ENCODE data around the gene HMGCR.
A peak's percentile ranks its signal among the peaks of the same experiment; 100 is the strongest.
"Not testable (repeated sequence)": the region's sequence is repeated elsewhere in the genome, so short reads cannot be mapped to it uniquely, and the experiment has no call there.

Gene HMGCR

DNA sequence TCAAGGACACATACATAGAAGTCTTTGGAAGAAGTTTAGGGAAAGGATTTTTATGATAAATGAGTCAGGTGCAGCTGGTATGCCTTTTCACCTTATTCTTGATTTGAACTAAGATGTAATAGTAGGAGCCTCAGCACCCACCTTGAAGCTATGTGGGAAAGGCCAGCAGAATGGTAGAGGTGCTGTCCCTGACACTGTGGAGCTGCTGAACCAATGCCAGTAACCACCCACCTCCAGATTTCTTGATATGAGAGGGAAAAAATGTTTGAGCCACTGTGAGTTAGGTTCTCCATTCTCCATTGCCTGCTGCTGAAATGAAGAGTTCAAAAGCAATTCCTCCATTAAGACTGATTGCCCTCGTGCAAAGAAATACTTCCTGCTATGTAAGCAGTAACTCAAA lies 12.2 kb upstream of the HMGCR start:
- Histone ChIP-seq H3K4me1 (ENCODE audit: control insufficient read depth, insufficient read depth, low read length) (no peaks in the 10 kb centered on the region), H3K27me3 (ENCODE audit: control insufficient read depth in 1 of 2, insufficient read depth in 2 of 2, low read length in 2 of 2) (no peaks in the 10 kb centered on the region), H3K27ac (ENCODE audit: low read length) (no peak overlapping the region), H3K4me3 (ENCODE audit: low read length in 2 of 2) (no peak overlapping the region), H3K36me3 (ENCODE audit: control insufficient read depth in 2 of 2, insufficient read depth in 2 of 2, low read length in 2 of 2) (no peaks in the 10 kb centered on the region), H3K9me3 (ENCODE audit: control insufficient read depth in 2 of 2, low read length in 2 of 2) (no peaks in the 10 kb centered on the region), H3K9ac (ENCODE audit: low read length in 2 of 2) (no peak overlapping the region)

DNA sequence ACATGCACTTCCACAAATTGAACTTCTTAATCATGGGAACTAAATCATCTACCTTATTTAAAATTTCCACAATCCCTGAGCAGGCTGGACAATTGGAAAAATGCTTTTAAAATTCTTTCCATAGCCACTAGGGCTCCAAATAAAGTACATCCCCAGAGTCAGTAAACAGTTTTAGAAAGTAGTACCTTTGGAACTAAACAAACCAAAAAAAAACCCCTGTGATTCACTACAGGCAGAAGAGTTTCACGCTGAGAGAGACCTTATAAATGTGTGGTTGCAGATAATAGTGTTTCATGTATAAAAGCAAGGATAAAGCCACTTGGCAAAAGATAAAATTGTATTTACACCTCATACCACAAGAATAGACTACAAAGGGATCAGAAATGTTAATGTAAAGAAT lies 11.8 kb upstream of the HMGCR start:
- Histone ChIP-seq H3K36me3 (ENCODE audit: control insufficient read depth in 2 of 2, insufficient read depth in 2 of 2, low read length in 2 of 2) (no peaks in the 10 kb centered on the region), H3K27me3 (ENCODE audit: control insufficient read depth in 1 of 2, insufficient read depth in 2 of 2, low read length in 2 of 2) (no peaks in the 10 kb centered on the region), H3K9ac (ENCODE audit: low read length in 2 of 2) (no peak overlapping the region), H3K9me3 (ENCODE audit: control insufficient read depth in 2 of 2, low read length in 2 of 2) (no peaks in the 10 kb centered on the region), H3K4me1 (ENCODE audit: control insufficient read depth, insufficient read depth, low read length) (no peaks in the 10 kb centered on the region), H3K27ac (ENCODE audit: low read length) (no peak overlapping the region), H3K4me3 (ENCODE audit: low read length in 2 of 2) (no peak overlapping the region)

DNA sequence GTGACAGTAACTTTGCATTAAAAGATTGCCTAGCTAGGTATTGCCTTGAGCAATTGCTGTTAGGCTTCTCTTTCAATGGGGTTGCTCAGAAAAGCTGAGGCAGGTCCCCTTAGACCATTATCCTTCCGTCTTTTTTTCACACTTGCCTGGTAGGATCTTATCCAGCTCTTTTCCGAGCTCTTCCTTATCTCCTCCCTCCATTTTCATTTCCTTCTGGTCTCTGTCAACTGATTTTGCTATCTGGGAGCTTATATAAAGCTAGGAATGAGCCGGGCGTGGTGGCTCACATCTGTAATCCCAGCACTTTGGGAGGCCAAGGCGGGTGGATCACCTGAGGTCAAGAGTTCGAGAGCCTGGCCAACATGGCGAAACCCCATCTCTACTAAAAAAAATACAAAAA lies 6.6 kb upstream of the HMGCR start:
- Histone ChIP-seq H3K36me3 (ENCODE audit: control insufficient read depth in 2 of 2, insufficient read depth in 2 of 2, low read length in 2 of 2) (no peaks in the 10 kb centered on the region), H3K9ac (ENCODE audit: low read length in 2 of 2) (no peak overlapping the region), H3K27me3 (ENCODE audit: control insufficient read depth in 1 of 2, insufficient read depth in 2 of 2, low read length in 2 of 2) (no peaks in the 10 kb centered on the region), H3K9me3 (ENCODE audit: control insufficient read depth in 2 of 2, low read length in 2 of 2) (no peaks in the 10 kb centered on the region), H3K4me1 (ENCODE audit: control insufficient read depth, insufficient read depth, low read length) (no peaks in the 10 kb centered on the region), H3K4me3 (ENCODE audit: low read length in 2 of 2) (no peak overlapping the region), H3K27ac (ENCODE audit: low read length) (no peak overlapping the region)

DNA sequence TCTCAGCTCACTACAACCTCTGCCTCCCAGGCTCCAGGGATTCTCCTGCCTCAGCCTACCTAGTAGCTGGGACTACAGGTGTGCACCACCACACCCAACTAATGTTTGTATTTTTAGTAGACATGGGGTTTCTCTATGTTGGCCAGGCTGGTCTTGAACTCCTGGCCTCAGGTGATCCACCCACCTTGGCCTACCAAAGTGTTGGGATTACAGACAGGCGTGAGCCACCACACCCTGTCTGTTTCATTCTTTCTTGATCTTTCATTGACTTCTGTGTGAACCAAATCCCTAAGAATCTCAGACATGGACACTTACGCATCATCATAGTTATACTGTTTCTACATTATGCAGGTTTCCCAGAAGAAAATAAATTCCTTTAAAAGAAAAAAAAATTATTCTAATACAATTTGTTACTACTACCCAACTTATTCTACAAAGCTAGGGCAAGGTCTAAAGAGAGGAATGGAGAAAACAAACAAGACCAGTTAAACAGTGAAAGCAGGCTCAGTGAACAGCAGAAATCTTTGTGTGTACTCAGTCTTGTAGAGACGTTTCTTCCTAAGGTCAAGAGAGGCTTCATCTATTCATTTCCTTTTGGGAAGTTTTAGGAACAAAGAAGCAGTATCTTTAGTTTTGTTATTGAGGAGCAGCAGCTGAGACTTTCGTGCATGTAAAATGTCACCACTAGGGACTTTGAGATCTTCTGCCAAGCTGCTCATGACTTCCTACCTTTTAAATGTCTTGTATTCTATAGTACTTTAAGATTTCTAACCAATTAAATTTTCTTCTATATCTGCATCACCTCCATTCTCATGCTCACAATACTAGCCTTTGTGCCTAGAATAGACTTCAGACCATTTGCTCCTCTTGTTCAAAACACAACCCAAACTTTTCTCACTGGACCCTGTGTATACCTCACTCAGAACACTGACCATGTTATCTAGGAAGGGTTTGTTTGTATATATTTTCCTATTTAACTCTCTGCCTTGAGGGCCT lies 5.6 kb upstream of the HMGCR start:
- Histone ChIP-seq H3K36me3 (ENCODE audit: control insufficient read depth in 2 of 2, insufficient read depth in 2 of 2, low read length in 2 of 2) (no peaks in the 10 kb centered on the region), H3K27ac (ENCODE audit: low read length) (no peak overlapping the region), H3K4me1 (ENCODE audit: control insufficient read depth, insufficient read depth, low read length) (peaks cover 4% of the 10 kb centered on the region), H3K9me3 (ENCODE audit: control insufficient read depth in 2 of 2, low read length in 2 of 2) (no peaks in the 10 kb centered on the region), H3K27me3 (ENCODE audit: control insufficient read depth in 1 of 2, insufficient read depth in 2 of 2, low read length in 2 of 2) (no peaks in the 10 kb centered on the region), H3K4me3 (ENCODE audit: low read length in 2 of 2) (no peak overlapping the region), H3K9ac (ENCODE audit: low read length in 2 of 2) (no peak overlapping the region)

DNA sequence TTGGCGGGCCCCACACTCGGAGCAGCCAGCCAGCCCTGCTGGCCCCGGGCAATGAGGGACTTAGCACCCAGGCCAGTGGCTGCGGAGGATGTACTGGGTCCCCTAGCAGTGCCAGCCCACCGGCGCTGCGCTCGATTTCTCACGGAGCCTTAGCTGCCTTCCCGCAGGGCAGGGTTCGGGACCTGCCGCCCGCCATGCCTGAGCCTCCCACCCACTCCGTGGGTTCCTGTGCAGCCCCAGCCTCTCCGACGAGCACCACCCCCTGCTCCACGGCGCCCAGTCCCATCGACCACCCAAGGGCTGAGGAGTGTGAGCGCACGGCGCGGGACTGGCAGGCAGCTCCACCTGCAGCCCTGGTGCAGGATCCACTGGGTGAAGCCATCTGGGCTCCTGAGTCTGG lies 3.3 kb upstream of the HMGCR start:
- not testable (repeated sequence) for H3K4me3 ChIP-seq (ENCODE audit: low read length in 2 of 2); H3K27ac ChIP-seq (ENCODE audit: low read length); H3K9me3 ChIP-seq (ENCODE audit: control insufficient read depth in 2 of 2, low read length in 2 of 2); H3K36me3 ChIP-seq (ENCODE audit: control insufficient read depth in 2 of 2, insufficient read depth in 2 of 2, low read length in 2 of 2); H3K9ac ChIP-seq (ENCODE audit: low read length in 2 of 2); H3K27me3 ChIP-seq (ENCODE audit: control insufficient read depth in 1 of 2, insufficient read depth in 2 of 2, low read length in 2 of 2); H3K4me1 ChIP-seq (ENCODE audit: control insufficient read depth, insufficient read depth, low read length)

DNA sequence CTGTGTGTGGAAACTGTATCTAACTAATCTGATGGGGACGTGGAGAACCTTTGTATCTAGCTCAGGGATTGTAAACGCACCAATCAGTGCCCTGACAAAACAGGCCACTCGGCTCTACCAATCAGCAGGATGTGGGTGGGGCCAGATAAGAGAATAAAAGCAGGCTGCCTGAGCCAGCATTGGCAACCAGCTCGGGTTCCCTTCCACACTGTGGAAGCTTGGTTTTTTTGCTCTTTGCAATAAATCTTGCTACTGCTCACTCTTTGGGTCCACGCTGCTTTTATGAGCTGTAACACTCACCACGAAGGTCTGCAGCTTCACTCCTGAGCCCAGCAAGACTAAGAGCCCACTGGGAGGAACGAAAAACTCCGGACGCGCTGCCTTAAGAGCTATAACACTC lies 2.6 kb upstream of the HMGCR start:
- H3K27ac ChIP-seq (ENCODE audit: low read length); H3K9me3 ChIP-seq (ENCODE audit: control insufficient read depth in 2 of 2, low read length in 2 of 2); H3K9ac ChIP-seq (ENCODE audit: low read length in 2 of 2); H3K27me3 ChIP-seq (ENCODE audit: control insufficient read depth in 1 of 2, insufficient read depth in 2 of 2, low read length in 2 of 2); H3K4me3 ChIP-seq (ENCODE audit: low read length in 2 of 2); H3K36me3 ChIP-seq (ENCODE audit: control insufficient read depth in 2 of 2, insufficient read depth in 2 of 2, low read length in 2 of 2); H3K4me1 ChIP-seq (ENCODE audit: control insufficient read depth, insufficient read depth, low read length): not testable (repeated sequence)

DNA sequence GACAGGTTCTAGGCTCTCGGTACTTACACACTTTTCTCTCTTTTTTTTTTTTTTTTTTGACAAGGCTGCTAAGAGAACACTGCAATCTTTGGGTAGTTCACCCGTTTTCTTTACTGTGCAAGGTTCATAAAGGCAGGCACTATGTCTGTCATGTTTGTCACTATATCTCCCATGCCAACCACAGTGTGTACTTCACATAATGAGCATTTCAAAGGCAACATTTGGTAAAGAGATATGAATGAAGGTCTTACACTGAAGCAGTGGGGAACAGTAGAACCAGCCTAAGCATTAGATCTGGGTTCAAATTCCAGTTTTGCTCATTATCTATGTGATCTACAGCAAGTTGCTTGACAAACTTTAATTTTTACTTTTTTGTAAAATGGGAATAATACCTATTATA lies 1.5 kb upstream of the HMGCR start:
- Histone ChIP-seq H3K4me1 (ENCODE audit: control insufficient read depth, insufficient read depth, low read length) (peaks cover 7% of the 10 kb centered on the region), H3K36me3 (ENCODE audit: control insufficient read depth in 2 of 2, insufficient read depth in 2 of 2, low read length in 2 of 2) (no peaks in the 10 kb centered on the region), H3K9me3 (ENCODE audit: control insufficient read depth in 2 of 2, low read length in 2 of 2) (no peaks in the 10 kb centered on the region), H3K4me3 (ENCODE audit: low read length in 2 of 2) (no peak overlapping the region), H3K27me3 (ENCODE audit: control insufficient read depth in 1 of 2, insufficient read depth in 2 of 2, low read length in 2 of 2) (no peaks in the 10 kb centered on the region), H3K9ac (ENCODE audit: low read length in 2 of 2) (no peak overlapping the region), H3K27ac (ENCODE audit: low read length) (no peak overlapping the region)

DNA sequence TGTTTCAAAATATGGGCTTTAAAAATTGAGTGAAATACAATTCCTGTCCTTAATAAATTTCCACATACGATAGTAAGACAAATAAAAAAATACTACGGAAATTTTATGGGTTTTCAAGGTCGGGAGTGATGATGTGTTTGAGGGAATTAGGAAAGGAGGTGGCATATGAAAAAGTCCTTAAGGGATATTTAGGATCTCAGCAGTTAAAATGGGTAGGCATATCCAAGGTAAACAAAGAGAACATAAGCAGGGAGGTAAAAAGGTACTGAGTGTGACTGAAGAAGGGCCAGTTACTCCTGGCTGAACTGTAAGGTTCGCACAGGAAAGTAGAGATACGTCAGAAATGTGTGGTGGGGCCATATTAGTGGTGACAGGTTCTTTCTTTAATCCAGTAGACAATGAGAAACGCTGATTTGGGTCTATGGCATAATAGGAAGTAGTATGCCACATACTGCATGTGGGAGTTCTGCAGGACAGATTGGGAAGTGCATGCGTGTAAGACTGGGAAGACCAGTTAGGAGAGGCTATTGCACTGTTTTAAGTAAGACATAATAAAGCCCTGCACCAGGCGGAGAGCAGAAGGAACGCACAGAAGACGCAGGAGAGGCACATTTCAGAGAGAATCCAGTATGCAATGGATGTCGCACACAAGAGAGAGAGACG lies 937 bp upstream of the HMGCR start:
- Histone ChIP-seq H3K27ac (ENCODE audit: low read length) (peak overlapping the region; percentile 81), H3K4me1 (ENCODE audit: control insufficient read depth, insufficient read depth, low read length) (peaks cover 7% of the 10 kb centered on the region), H3K9ac (ENCODE audit: low read length in 2 of 2) (peak overlapping the region; percentile 71 to 88), H3K36me3 (ENCODE audit: control insufficient read depth in 2 of 2, insufficient read depth in 2 of 2, low read length in 2 of 2) (no peaks in the 10 kb centered on the region), H3K9me3 (ENCODE audit: control insufficient read depth in 2 of 2, low read length in 2 of 2) (no peaks in the 10 kb centered on the region), H3K27me3 (ENCODE audit: control insufficient read depth in 1 of 2, insufficient read depth in 2 of 2, low read length in 2 of 2) (no peaks in the 10 kb centered on the region), H3K4me3 (ENCODE audit: low read length in 2 of 2) (peak overlapping the region; percentile 85 to 97)

DNA sequence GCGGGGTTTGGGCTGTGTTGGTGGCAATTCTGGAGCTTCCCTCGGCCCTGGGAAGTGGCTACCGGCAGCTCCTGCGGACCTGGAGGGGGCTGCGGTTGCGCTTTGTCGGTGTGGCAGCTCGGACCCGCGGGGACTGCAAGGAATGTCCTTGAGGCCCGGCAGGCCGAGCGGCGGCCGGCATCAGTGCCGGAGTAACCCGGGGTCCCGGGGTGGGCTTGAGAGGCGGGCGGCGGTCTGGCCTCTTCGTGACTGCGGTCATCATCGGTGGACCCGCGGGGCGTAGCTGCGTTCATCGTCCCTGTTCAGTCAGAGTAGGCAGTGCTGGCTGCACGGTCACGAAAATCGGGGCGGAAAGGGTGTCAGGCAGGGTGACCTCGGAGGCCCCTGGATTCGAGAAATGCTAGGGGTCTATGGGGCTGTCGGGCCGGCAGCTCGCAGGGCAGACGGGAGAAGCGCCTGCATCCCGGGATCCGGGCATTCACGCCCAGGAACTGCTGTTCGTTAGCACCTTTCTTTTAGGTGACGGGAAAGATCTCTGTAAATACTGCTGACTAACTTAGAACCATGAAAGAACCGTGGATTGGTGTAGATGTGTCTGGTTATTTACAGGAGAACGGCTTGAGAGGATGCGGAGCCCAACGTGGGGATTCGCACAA lies 474 bp downstream of the HMGCR start:
- Histone ChIP-seq H3K9me3 (ENCODE audit: control insufficient read depth in 2 of 2, low read length in 2 of 2) (no peaks in the 10 kb centered on the region), H3K4me1 (ENCODE audit: control insufficient read depth, insufficient read depth, low read length) (peaks cover 7% of the 10 kb centered on the region), H3K27me3 (ENCODE audit: control insufficient read depth in 1 of 2, insufficient read depth in 2 of 2, low read length in 2 of 2) (no peaks in the 10 kb centered on the region), H3K9ac (ENCODE audit: low read length in 2 of 2) (peak overlapping the region; percentile 72 to 80), H3K4me3 (ENCODE audit: low read length in 2 of 2) (peak overlapping the region; percentile 88 to 97), H3K36me3 (ENCODE audit: control insufficient read depth in 2 of 2, insufficient read depth in 2 of 2, low read length in 2 of 2) (no peaks in the 10 kb centered on the region), H3K27ac (ENCODE audit: low read length) (peak overlapping the region; percentile 81)

DNA sequence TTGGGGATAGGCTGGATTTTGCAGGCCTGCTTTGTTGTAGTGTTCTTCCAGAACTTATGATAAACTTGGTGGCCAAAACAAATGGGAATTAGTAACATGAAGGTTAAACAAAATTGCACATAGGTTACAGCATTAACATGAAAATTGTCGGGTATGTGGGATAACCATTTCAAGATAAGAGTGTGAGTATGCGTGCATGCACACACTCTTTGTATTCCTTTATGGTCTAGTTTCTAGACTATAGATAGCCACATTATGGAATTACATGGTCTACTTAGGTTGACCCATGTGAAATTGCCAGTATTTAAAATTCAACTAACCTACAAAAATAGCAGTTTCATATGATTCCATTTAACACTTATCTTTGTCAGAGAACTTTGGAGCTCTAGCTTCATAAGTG lies 1.4 kb downstream of the HMGCR start:
- Histone ChIP-seq H3K4me1 (ENCODE audit: control insufficient read depth, insufficient read depth, low read length) (peaks cover 7% of the 10 kb centered on the region), H3K9me3 (ENCODE audit: control insufficient read depth in 2 of 2, low read length in 2 of 2) (no peaks in the 10 kb centered on the region), H3K36me3 (ENCODE audit: control insufficient read depth in 2 of 2, insufficient read depth in 2 of 2, low read length in 2 of 2) (no peaks in the 10 kb centered on the region), H3K27ac (ENCODE audit: low read length) (no peak overlapping the region), H3K4me3 (ENCODE audit: low read length in 2 of 2) (peak overlapping the region; percentile 88 to 97), H3K27me3 (ENCODE audit: control insufficient read depth in 1 of 2, insufficient read depth in 2 of 2, low read length in 2 of 2) (no peaks in the 10 kb centered on the region), H3K9ac (ENCODE audit: low read length in 2 of 2) (no peak overlapping the region)
